HEK293T (cell line): Measurements from ENCODE around the gene TMC5.

ENCODE experiments used
- ARNT ChIP-seq: fragments of 450-650 bp; IDR thresholded peaks from 2 replicates; pipeline ENCODE4 v1.6.1; 2017; ENCODE audit warnings: mild to moderate bottlenecking
- BHLHE40 ChIP-seq: fragments of 450-650 bp; IDR thresholded peaks from 2 replicates; pipeline ENCODE4 v1.6.1; 2016; ENCODE audit warnings: mild to moderate bottlenecking, moderate library complexity, borderline replicate concordance
- CTBP1 ChIP-seq: fragments of 450-650 bp; IDR thresholded peaks from 2 replicates; pipeline ENCODE4 v1.6.1; 2016; ENCODE audit warnings: borderline replicate concordance
- ELF4 ChIP-seq: fragments of 450-650 bp; IDR thresholded peaks from 2 replicates; pipeline ENCODE4 v1.6.1; 2017; ENCODE audit warnings: antibody characterized with exemption
- FOXA1 ChIP-seq: fragments of 450-650 bp; IDR thresholded peaks from 2 replicates; pipeline ENCODE4 v1.6.1; 2016; ENCODE audit warnings: mild to moderate bottlenecking
- HDGF ChIP-seq: fragments of 450-650 bp; IDR thresholded peaks from 2 replicates; pipeline ENCODE4 v1.6.1; 2017; ENCODE audit warnings: antibody characterized with exemption, borderline replicate concordance
- L3MBTL2 ChIP-seq: fragments of 450-650 bp; conservative IDR thresholded peaks from 2 replicates; pipeline ENCODE4 v1.6.1; 2016; ENCODE audit warnings: mild to moderate bottlenecking
- SP1 ChIP-seq: fragments of 450-650 bp; IDR thresholded peaks from 2 replicates; pipeline ENCODE4 v1.6.1; 2017
- SUZ12 ChIP-seq: fragments of 450-650 bp; IDR thresholded peaks from 2 replicates; pipeline ENCODE4 v1.6.1; 2016; ENCODE audit warnings: mild to moderate bottlenecking
- TARDBP ChIP-seq: fragments of 450-650 bp; IDR thresholded peaks from 2 replicates; pipeline ENCODE4 v1.6.1; 2016
- TF ChIP-seq, protein P1 (sequence below): fragments of 450-650 bp; IDR thresholded peaks from 2 replicates; pipeline ENCODE4 v1.6.1; 2016

GRCh38 chr16:19458722-19459379 lies 41.2 kb downstream of the TMC5 start:
- no peak for TF ChIP-seq BHLHE40
- no peak for TF ChIP-seq ARNT
- no peak for TF ChIP-seq TARDBP
- no peak for TF ChIP-seq CTBP1
- TF ChIP-seq, protein P1, sequence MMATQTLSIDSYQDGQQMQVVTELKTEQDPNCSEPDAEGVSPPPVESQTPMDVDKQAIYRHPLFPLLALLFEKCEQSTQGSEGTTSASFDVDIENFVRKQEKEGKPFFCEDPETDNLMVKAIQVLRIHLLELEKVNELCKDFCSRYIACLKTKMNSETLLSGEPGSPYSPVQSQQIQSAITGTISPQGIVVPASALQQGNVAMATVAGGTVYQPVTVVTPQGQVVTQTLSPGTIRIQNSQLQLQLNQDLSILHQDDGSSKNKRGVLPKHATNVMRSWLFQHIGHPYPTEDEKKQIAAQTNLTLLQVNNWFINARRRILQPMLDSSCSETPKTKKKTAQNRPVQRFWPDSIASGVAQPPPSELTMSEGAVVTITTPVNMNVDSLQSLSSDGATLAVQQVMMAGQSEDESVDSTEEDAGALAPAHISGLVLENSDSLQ: no peak
- no peak for TF ChIP-seq ELF4
- no peak for TF ChIP-seq L3MBTL2
- TF ChIP-seq FOXA1: no peak
- TF ChIP-seq SUZ12: no peak
- no peak for TF ChIP-seq HDGF
- TF ChIP-seq SP1: no peak
